ENCODE results near the gene TBPL1.

DNA sequence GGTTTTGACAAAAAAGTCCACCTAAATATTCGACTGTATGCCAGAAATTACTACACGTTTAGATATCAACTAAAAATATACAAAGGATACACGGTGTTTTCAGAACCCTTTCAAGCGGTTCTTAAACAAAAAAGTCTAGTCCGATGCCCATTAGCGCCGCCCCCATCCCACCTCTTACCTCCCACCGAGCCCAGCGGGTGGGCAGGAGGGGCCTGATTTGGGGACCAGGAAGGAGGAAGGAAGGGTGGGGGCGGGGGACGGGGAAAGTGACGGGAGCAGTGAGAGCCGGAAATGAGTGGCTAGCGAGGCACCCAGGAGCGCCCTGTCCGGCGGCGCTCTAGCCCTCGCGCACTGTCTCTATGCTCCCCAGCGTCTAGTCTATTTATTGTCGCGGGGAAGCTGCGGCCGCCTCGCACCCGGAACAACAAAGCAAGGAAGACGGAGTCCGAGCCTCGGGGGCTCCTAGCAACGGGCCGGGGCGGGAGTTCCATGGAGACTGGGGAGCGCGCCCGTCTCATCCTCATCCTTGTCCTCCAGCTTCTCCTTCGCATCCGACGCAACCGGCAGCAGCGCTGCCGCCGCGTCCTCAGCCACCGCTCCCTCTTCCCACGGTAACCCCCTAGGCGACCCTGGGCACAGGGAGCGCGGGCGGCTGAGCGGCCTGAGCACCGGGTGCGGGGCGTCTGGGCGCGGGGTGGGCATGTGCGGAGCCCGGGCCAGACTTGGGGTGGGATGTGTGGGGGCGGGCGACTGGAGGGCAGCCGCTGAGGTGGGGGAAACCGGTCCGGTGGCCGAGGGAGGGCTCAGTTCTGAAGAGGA, at the start of gene TBPL1:
- peak; percentile 49 to 79 (median 78) for TF ChIP-seq POLR2A (IDR thresholded peaks at IDR 0.05)
- TF ChIP-seq, protein P1, sequence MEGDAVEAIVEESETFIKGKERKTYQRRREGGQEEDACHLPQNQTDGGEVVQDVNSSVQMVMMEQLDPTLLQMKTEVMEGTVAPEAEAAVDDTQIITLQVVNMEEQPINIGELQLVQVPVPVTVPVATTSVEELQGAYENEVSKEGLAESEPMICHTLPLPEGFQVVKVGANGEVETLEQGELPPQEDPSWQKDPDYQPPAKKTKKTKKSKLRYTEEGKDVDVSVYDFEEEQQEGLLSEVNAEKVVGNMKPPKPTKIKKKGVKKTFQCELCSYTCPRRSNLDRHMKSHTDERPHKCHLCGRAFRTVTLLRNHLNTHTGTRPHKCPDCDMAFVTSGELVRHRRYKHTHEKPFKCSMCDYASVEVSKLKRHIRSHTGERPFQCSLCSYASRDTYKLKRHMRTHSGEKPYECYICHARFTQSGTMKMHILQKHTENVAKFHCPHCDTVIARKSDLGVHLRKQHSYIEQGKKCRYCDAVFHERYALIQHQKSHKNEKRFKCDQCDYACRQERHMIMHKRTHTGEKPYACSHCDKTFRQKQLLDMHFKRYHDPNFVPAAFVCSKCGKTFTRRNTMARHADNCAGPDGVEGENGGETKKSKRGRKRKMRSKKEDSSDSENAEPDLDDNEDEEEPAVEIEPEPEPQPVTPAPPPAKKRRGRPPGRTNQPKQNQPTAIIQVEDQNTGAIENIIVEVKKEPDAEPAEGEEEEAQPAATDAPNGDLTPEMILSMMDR (IDR thresholded peaks at IDR 0.05): peak in 1 of 7 experiments; percentile 10
